ENCODE data around the gene ZKSCAN5. TPM values are rescaled to one million over a fixed set of nuclear protein-coding genes. Genes with fewer than 3 reads are reported as not detected.

Gene ZKSCAN5
- total and polyA plus RNA-seq, 2 experiments from 2014 or later: 4.6 to 13.4 TPM

GRCh38 chr7:99489235-99489634, 15.2 kb upstream of the ZKSCAN5 start:
- H3K36me3 Mint-ChIP-seq (ENCODE audit: low read depth): peaks cover 45% of the 10 kb centered on the region
- Histone ChIP-seq H3F3A (replicated peaks; ENCODE audit: low read depth) (peaks cover 10% of the 10 kb centered on the region), H3K4me3 (no peak overlapping the region), H3K36me3 (ENCODE audit: insufficient read depth) (peaks cover 16% of the 10 kb centered on the region), H2AFZ (no peak overlapping the region), H3K27ac (ENCODE audit: low read depth) (no peak overlapping the region), H3K4me1 (ENCODE audit: insufficient read depth) (no peaks in the 10 kb centered on the region), H4K20me1 (replicated peaks; ENCODE audit: insufficient read depth) (no peaks in the 10 kb centered on the region), H3K27me3 (ENCODE audit: insufficient read depth) (no peaks in the 10 kb centered on the region), H3K79me2 (replicated peaks; ENCODE audit: insufficient read depth) (no peaks in the 10 kb centered on the region), H3K9me2 (ENCODE audit: insufficient read depth) (no peaks in the 10 kb centered on the region; the same call in 1 of the 2 replicates), H3K4me2 (no peak overlapping the region)
- TF ChIP-seq JUNB (IDR thresholded peaks at IDR 0.05; ENCODE audit: unreplicated experiment) (no peak), CTCF (conservative IDR thresholded peaks at IDR 0.05; ENCODE audit: low read depth in 2 of 2) (0 out of 4 replicates have a peak, but pooled peaks have one; percentile 22 to 29)
- DNase-seq (ENCODE audit: low spot score) (peak; percentile 55), ATAC-seq (peak; percentile 79)
- peaks cover 17% of the 10 kb centered on the region for H3K9me3 Mint-ChIP-seq
- no peak overlapping the region for H3K27ac Mint-ChIP-seq
- H3K4me3 Mint-ChIP-seq: no peak overlapping the region
- H3K27me3 Mint-ChIP-seq (ENCODE audit: insufficient read depth, low read depth, poor library complexity): peaks cover 4% of the 10 kb centered on the region
- H3K4me1 Mint-ChIP-seq: no peaks in the 10 kb centered on the region

GRCh38 chr7:99490878-99491277, 13.6 kb upstream of the ZKSCAN5 start:
- TF ChIP-seq ETS1 (IDR thresholded peaks at IDR 0.05) (no peak), ZNF331 (CRISPR knock-in tag; IDR thresholded peaks at IDR 0.05; ENCODE audit: low read depth) (no peak), NANOG (IDR thresholded peaks at IDR 0.05; ENCODE audit: borderline replicate concordance) (no peak), ZNF114 (CRISPR knock-in tag; IDR thresholded peaks at IDR 0.05) (no peak), POLR2AphosphoS5 (IDR thresholded peaks at IDR 0.05; ENCODE audit: low read depth) (no peak), EZH2 (IDR thresholded peaks at IDR 0.05; ENCODE audit: low read depth, unreplicated experiment) (no peak), JUNB (IDR thresholded peaks at IDR 0.05; ENCODE audit: unreplicated experiment) (no peak), CTCF (conservative IDR thresholded peaks at IDR 0.05; ENCODE audit: low read depth in 2 of 2) (peak; percentile 18 to 24; a peak in 3 of 4 replicates), EZH2phosphoT487 (IDR thresholded peaks at IDR 0.05; ENCODE audit: unreplicated experiment) (no peak)
- no peaks in the 10 kb centered on the region for H3K27me3 ChIP-seq (ENCODE audit: insufficient read depth)
- H3K4me2 ChIP-seq: no peak overlapping the region
- DNase-seq (ENCODE audit: low spot score): no peak
- no peaks in the 10 kb centered on the region for H4K20me1 ChIP-seq (replicated peaks; ENCODE audit: insufficient read depth)
- peak; percentile 77 for ATAC-seq
- no peaks in the 10 kb centered on the region; the same call in 1 of the 2 replicates for H3K9me2 ChIP-seq (ENCODE audit: insufficient read depth)
- H3K27ac Mint-ChIP-seq: no peak overlapping the region
- peaks cover 25% of the 10 kb centered on the region for H3K36me3 ChIP-seq (ENCODE audit: insufficient read depth)
- peaks cover 53% of the 10 kb centered on the region for H3K36me3 Mint-ChIP-seq (ENCODE audit: low read depth)
- no peaks in the 10 kb centered on the region for H3K4me1 Mint-ChIP-seq
- H3K79me2 ChIP-seq (replicated peaks; ENCODE audit: insufficient read depth): peaks cover 7% of the 10 kb centered on the region
- no peaks in the 10 kb centered on the region for H3K27me3 Mint-ChIP-seq (ENCODE audit: insufficient read depth, low read depth, poor library complexity)
- no peak overlapping the region for H3K4me3 Mint-ChIP-seq
- H3K27ac ChIP-seq (ENCODE audit: low read depth): 0 out of 2 replicates have a peak overlapping the region, but pooled peaks have one; percentile 15
- H2AFZ ChIP-seq: no peak overlapping the region
- peaks cover 31% of the 10 kb centered on the region for H3K9me3 Mint-ChIP-seq
- H3K4me1 ChIP-seq (ENCODE audit: insufficient read depth): no peaks in the 10 kb centered on the region
- no peak overlapping the region for H3K4me3 ChIP-seq
- peaks cover 10% of the 10 kb centered on the region for H3F3A ChIP-seq (replicated peaks; ENCODE audit: low read depth)
